ENCODE measurements around the gene SDK1.

The SDK1 gene

DNA sequence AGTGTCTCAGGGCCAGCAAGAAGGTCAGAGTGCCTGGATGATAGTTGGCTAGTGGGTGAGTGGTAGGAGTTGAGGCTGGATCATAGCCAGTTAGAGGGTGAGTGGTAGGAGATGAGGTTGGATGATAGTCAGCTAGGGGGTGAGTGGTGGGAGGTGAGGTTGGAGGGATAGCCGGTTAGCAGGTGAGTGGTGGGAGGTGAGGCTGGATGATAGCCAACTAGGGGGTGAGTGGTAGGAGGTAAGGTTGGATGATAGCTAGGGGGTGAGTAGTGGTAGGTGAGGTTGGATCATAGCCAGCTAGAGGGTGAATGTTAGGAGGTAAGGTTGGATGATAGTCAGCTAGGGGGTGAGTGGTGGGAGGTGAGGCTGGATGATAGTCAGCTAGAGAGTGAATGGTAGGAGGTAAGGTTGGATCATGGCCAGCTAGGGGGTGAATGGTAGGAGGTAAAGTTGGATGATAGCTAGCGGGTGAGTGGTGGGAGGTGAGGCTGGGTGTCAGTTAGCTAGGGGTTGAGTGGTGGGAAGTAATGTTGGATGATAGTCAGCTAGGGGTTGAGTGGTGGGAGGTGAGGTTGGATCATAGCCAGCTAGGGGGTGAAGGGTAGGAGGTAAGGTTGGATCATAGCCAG, 226.6 kb downstream of the SDK1 start:
- no peak for DNase-seq (ENCODE audit: low read depth in 2 of 2)

DNA sequence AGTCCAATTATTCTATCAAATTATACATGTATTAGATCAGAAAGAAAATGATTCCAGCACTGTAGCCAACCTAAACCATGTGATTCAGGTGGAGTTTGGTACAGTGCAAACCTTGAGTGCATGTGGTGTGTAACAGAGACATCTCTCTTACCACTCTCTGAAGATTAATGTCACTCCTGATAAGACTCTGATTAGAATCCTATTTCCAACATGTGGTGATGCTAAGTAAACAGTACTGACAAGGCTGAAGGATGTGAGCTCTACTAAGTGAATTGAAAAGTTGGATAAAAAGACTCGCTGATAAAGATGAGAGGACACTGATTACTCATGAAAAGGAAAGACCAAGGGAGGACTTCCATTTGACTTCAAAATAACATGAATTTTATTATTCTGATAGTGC, 232.0 kb downstream of the SDK1 start:
- no peak for DNase-seq (ENCODE audit: low read depth in 2 of 2)

DNA sequence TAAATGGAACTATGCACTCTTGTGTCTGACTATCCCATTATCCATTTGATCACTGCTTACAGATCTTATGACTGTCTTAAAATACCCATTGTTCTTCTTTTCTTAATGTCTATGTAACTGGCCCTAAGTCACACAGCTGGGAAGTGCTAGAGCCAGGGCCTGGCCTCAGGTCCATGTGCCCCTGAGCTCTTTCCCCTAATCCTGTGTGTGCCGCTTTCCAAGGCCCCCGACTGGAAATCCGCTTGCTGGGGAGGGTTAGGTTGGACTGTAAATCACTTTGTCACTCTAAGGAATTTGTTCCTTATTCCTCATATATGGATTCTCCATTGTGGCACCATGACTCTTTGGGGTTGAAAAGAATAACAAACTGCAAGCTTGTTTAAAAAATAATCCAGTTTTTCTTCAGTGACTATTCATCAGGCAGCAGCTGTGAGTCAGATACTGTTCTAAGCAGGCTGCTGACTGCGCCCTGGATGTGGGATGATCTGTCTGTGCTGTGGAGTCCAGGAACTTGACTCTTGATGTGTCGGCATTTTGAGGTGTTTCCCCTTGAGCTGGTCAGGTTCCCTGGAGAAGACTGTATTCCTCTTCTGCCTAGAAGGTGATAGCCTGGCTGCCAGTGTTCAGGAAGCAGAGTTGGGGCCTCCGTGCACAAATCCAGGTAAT, 236.3 kb downstream of the SDK1 start:
- no peak for DNase-seq (ENCODE audit: low read depth in 2 of 2)

DNA sequence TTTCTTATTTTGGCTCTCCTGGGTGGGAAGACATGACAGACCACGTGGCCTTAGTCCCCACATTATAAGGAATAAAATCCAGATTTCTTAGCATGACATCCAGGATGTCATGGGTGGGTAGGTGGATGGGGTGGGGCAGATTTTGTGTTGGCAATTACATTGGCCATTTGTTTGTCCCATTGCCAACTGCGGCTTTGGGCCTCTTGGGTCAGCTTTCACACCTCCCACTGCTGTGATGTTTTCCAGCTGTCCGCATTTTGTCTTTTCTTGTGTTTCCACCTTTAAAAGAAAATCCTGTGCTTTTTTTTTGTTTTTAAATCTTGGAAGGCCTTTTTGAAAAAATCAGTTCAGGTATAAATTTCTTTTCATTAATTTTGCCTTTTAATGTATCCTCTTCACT, 237.0 kb downstream of the SDK1 start:
- no peak for DNase-seq (ENCODE audit: low read depth in 2 of 2)

- DNase-seq (ENCODE audit: low read depth in 2 of 2): no peak
Measured at GRCh38 chr7:3540456-3541220, 239.6 kb downstream of the SDK1 start.

- no peak for DNase-seq (ENCODE audit: low read depth in 2 of 2)
Measured at GRCh38 chr7:3544202-3544601, 243.2 kb downstream of the SDK1 start.

- no peak for DNase-seq (ENCODE audit: low read depth in 2 of 2)
Measured at GRCh38 chr7:3548815-3549214, 247.8 kb downstream of the SDK1 start.

- no peak for DNase-seq (ENCODE audit: low read depth in 2 of 2)
Measured at GRCh38 chr7:3549601-3550000, 248.5 kb downstream of the SDK1 start.

- DNase-seq (ENCODE audit: low read depth in 2 of 2): no peak
Measured at GRCh38 chr7:3551536-3551935, 250.5 kb downstream of the SDK1 start.

DNA sequence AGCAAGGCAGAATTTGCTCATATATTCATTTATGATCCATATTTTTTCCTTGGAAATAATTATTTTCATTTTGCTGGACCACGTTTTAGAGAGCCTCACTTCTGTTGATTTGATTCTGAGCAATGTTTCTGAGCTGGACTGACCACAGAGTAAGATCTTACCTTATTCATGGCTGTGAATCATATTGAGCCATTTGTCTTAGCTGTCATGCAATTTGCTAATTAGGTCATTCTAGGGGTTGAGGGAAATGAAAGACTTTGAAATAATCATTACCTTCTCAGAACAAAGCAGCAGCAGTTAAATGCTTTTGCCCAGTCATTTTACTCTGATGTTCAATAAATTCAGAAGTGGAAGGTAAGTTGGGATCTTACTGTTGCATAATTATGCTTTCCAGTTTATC, 251.4 kb downstream of the SDK1 start:
- DNase-seq (ENCODE audit: low read depth in 2 of 2): no peak

- DNase-seq (ENCODE audit: low read depth in 2 of 2): no peak
Measured at GRCh38 chr7:3558400-3558799, 257.3 kb downstream of the SDK1 start.

DNA sequence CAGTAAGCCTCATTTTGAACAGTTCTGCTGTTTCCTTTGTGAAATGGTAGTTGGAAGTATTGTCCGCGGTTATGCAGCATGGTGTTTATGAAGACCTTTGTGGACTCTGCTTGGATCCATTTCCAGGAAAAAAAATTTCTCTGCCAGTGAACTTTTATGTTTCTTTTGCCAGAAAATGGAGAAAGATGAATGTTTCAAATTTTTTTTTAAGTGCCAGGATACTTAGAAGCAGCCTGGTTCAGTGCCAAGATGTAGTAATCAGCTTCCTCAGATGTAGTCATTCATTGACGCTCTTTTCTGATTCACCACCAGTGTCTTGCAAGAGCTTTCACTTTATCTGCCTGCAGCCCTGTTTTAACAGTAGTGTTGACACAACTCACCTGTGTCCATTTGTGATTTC, 258.2 kb downstream of the SDK1 start:
- no peak for DNase-seq (ENCODE audit: low read depth in 2 of 2)

GRCh38 chr7:3560495-3560894, 259.4 kb downstream of the SDK1 start:
- DNase-seq (ENCODE audit: low read depth in 2 of 2): no peak

DNA sequence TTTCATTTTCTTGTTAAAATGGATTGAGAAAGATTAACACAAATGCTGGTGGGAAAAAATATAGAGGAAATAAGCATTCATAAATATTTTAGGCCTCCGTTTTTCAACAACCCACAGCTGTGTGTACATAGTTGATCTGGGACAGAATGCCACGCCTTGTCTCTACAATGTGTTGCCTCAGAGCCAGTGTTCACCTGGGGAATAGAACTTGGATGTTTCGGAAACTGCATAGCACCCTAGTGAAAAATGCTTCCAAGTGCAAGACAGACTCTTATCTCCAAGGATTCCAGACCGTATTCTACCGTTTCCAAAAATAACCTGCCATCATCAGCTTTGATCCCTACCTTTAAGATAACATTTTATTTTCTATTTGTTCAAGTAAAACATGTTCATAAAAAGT, 260.9 kb downstream of the SDK1 start:
- no peak for DNase-seq (ENCODE audit: low read depth in 2 of 2)

DNA sequence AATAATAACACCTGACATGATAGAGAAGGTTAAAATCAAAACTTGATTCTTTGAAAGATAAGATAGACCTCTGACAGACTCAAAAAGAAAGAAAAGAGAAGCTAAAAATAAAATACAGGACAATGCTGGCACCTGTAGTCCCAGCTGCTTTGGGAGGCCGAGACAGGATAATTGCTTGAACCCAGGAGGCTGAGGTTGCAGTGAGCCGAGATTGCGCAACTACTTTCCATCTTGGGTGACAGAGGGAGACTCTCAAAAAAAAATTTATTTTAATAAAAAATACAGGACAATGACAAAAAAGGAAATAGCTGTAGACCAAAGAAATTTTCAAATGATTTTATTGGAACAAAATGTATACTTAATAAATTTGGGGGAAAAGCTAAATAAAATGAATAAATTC, 263.2 kb downstream of the SDK1 start:
- no peak for DNase-seq (ENCODE audit: low read depth in 2 of 2)

- DNase-seq (ENCODE audit: low read depth in 2 of 2): no peak
Measured at GRCh38 chr7:3568516-3568915, 267.5 kb downstream of the SDK1 start.

DNA sequence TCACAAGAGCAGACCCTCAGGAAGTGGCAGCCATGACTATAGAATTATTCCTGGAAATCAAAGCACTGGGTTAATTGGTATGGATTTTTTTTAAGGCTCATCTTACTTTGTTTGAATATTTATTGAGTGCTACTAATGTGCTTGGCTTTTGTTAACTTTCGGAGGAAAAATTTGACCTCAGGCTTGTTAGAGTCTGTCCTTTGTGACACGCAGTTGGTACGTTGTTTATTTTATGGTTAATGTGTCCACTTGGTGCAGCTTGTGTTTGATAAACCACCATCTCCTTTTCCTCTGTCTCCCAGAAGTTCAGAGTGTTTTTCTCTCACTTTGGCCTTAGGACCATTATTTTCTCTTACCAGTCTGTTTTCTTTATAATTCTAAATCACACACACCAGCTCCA, 268.6 kb downstream of the SDK1 start:
- no peak for DNase-seq (ENCODE audit: low read depth in 2 of 2)

DNA sequence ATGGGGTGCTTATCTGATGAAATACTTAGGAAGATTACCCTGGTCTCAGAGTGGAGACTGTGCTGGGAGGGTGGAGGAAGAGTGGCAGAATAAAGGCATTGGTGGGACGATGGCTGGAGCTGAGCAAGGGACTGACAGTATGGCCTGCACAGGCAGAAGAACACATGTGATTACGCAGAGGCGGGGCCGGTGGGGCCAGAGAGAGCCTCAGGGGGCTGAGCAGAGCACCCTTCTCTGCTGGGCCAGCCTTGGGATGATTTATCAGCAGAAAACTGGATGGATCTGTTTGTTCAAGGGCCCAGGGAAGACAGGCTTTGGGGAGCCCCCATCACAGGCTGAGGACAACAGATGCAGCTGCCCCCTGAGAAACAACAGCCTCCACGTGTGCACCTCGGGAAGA, 272.1 kb downstream of the SDK1 start:
- no peak for DNase-seq (ENCODE audit: low read depth in 2 of 2)

DNA sequence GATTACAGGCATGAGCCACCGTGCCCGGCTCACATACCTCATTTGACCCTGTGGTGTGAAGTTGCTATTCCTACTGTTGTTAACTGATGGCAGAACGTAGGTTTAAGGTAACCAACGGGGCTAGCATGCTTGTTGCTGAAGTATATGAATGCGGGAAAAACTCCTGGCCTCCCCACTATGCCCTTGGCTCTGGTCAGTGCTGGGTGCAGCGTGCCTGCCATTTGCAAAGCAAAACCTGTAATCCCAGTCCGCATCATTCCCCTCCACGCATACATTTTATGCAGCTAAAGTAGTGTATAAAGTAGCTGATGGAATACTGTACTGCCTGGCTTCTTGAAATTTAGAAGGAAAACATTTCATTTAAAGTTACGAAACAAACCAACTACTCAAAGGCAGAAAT, 273.3 kb downstream of the SDK1 start:
- DNase-seq (ENCODE audit: low read depth in 2 of 2): no peak

DNA sequence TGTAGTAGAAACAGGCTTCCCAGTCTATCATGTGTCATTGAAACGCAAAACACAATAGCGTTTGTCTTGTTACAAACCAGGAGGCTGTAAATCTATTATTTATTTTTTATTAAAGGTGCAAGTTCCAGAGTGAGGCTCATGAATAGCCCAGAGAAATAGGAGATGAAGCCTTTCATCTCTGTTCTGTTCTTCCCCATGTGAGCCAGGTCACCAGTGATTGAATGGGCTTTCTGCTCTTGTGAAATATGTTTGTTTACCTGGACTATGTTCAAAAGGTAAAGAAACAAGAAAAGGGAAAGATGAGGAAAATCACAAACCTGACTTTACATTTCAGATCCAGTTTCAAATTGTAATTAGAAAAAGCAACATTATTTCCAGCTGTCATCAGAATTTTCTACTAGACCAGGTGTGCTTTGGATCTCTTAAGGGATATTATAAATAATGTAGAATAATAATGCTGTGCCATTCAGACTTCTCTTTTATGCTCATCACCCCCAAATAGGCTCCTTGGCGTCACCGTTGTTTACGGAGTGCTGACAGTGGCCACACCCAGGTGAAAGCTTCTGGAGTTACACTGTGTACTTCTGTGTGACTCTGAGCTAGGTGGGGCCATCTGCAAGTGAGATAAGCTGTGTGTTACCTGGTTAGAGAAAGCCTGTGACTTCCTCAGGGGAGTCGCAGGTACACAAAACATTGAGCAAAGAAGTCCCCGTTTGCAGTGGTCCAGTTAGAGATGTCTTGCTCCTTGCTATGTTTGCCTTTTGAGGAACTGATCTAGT, 274.9 kb downstream of the SDK1 start:
- no peak for DNase-seq (ENCODE audit: low read depth in 2 of 2)

DNA sequence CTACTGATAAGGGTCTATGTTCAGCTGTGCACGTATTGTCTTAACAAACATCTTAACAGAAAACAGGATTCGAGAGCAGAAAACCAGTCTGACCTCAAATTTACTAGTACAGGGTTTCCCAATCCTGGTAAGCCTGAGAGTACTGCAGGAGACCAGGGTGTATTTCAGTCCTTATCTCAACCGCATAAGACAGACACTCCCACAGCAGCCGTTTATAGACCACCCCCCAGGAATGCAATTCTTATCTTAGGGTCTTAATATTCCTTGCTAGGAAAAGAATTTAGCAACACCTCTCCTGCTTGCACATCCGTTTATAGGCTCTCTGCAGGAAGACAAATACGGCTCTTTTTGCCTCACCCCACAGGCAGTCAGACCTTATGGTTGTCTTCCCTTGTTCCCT, 277.3 kb downstream of the SDK1 start:
- no peak for DNase-seq (ENCODE audit: low read depth in 2 of 2)

- DNase-seq (ENCODE audit: low read depth in 2 of 2): no peak
Measured at GRCh38 chr7:3579638-3580219, 278.7 kb downstream of the SDK1 start.

Data from activated CD4-positive, alpha-beta T cell treated with anti-CD3 and anti-CD28 coated beads for 24 hours (primary cell).